SK-N-SH (cell line): ENCODE measurements around the gene C1orf35. TPM values are rescaled to one million over a fixed set of nuclear protein-coding genes. Genes with fewer than 3 reads are reported as not detected.

ENCODE experiments used
- CTCF ChIA-PET: fragments of 300-600, 350-600 bp; formaldehyde crosslinking; extraction: SDS; loops from one replicate; lab custom pipeline; 2021; lab: Yijun Ruan, JAX
- POLR2A ChIA-PET: fragments of 350-600 bp; sonication (Branson Sonifier 250); formaldehyde crosslinking; extraction: SDS; loops from one replicate; lab custom pipeline; 2020; ENCODE audit warnings: antibody characterized with exemption, inconsistent platforms; lab: Yijun Ruan, JAX
- DNase-seq: peaks from one replicate; pipeline ENCODE4 v3.0.0; 2012
- H2AFZ ChIP-seq: fragments of 200-600 bp; sonication (generic); 2 replicates; pipeline ENCODE4 v1.8.1; 2016; ENCODE audit warnings: antibody characterized with exemption, mild to moderate bottlenecking, low read depth
- H3F3A ChIP-seq: fragments of 200-600 bp; sonication (generic); replicated peaks from 2 replicates; pipeline ENCODE3; 2016; ENCODE audit warnings: antibody characterized with exemption, mild to moderate bottlenecking; ENCODE audit not compliant: insufficient read depth
- H3K27ac ChIP-seq, 2 experiments: fragments of 200-500 bp in 1 of 2; fragments of 200-600 bp in 1 of 2; sonication (Bioruptor generic) in 1 of 2; sonication (generic), shearing (Covaris generic) in 1 of 2; 2 replicates each; pipeline versions ENCODE4 v1.5.1 to v1.6.1; 2014 to 2016; ENCODE audit warnings: low read depth in 2 of 2, inconsistent platforms in 1 of 2, low read length in 1 of 2, mild to moderate bottlenecking in 1 of 2, mixed read lengths in 1 of 2
- H3K27me3 ChIP-seq: fragments of 200-600 bp; sonication (generic), shearing (Covaris generic); 2 replicates; pipeline ENCODE4 v1.6.1; 2016; ENCODE audit warnings: mixed run types; ENCODE audit not compliant: insufficient read depth
- H3K36me3 ChIP-seq, 2 experiments: fragments of 200-500 bp in 1 of 2; fragments of 200-600 bp in 1 of 2; sonication (Bioruptor generic) in 1 of 2; sonication (generic) in 1 of 2; replicated peaks in 1 of 2; 2 replicates each; pipeline versions ENCODE3 to v1.5.1; 2014 to 2016; ENCODE audit warnings: low read length in 1 of 2, mild to moderate bottlenecking in 1 of 2; ENCODE audit not compliant: insufficient read depth in 2 of 2, control insufficient read depth in 1 of 2
- H3K4me1 ChIP-seq, 2 experiments: fragments of 200-500 bp in 1 of 2; fragments of 200-600 bp in 1 of 2; sonication (Bioruptor generic) in 1 of 2; sonication (generic), shearing (Covaris generic) in 1 of 2; 2 replicates each; pipeline versions ENCODE4 v1.5.1 to v1.6.1; 2014 to 2016; ENCODE audit warnings: low read depth in 1 of 2, low read length in 1 of 2, mixed run types in 1 of 2; ENCODE audit not compliant: insufficient read depth in 2 of 2, control insufficient read depth in 1 of 2
- H3K4me2 ChIP-seq: fragments of 200-600 bp; sonication (generic), shearing (Covaris generic); 2 replicates; pipeline ENCODE4 v1.6.1; 2017; ENCODE audit warnings: mixed run types
- H3K4me3 ChIP-seq, 2 experiments: fragments of 200-500 bp in 1 of 2; fragments of 200-600 bp in 1 of 2; sonication (Bioruptor generic) in 1 of 2; sonication (generic), shearing (Covaris generic) in 1 of 2; 2 replicates each; pipeline versions ENCODE4 v1.5.1 to v1.8.1; 2014 to 2016; ENCODE audit warnings: low read depth in 2 of 2, inconsistent platforms in 1 of 2, low read length in 1 of 2, mild to moderate bottlenecking in 1 of 2, mixed read lengths in 1 of 2, moderate library complexity in 1 of 2
- H3K79me2 ChIP-seq: fragments of 200-600 bp; sonication (generic); 2 replicates; pipeline ENCODE4 v1.8.1; 2017; ENCODE audit warnings: mild to moderate bottlenecking; ENCODE audit not compliant: insufficient read depth
- H3K9ac ChIP-seq: fragments of 200-600 bp; sonication (generic); 2 replicates; pipeline ENCODE4 v1.6.1; 2017; ENCODE audit warnings: mixed run types
- H3K9me2 ChIP-seq: fragments of 200-600 bp; sonication (generic); 2 replicates; pipeline ENCODE4 v1.6.1; 2017; ENCODE audit warnings: mixed run types
- H3K9me3 ChIP-seq: fragments of 200-600 bp; sonication (generic); 2 replicates; pipeline ENCODE4 v1.6.1; 2017; ENCODE audit warnings: mixed run types, mild to moderate bottlenecking, moderate library complexity
- H4K20me1 ChIP-seq: fragments of 200-600 bp; sonication (generic); 2 replicates; pipeline ENCODE4 v1.6.1; 2017; ENCODE audit warnings: mild to moderate bottlenecking, mixed run types; ENCODE audit not compliant: insufficient read depth
- CHD2 ChIP-seq: fragments of 150-350 bp; IDR thresholded peaks from 2 replicates; pipeline ENCODE4 v1.6.1; 2018; ENCODE audit warnings: low read length; ENCODE audit not compliant: partially characterized antibody
- EZH2phosphoT487 ChIP-seq: fragments of 200-600 bp; sonication (generic); IDR thresholded peaks from 2 replicates; pipeline ENCODE4 v1.6.1; 2017; ENCODE audit warnings: low read depth, mixed run types, mild to moderate bottlenecking, antibody characterized with exemption, moderate library complexity, borderline replicate concordance
- JUND ChIP-seq: IDR thresholded peaks from 2 replicates; pipeline ENCODE4 v1.4.0; 2012
- MXI1 ChIP-seq: IDR thresholded peaks from 2 replicates; pipeline ENCODE4 v1.6.1; 2012; ENCODE audit warnings: mild to moderate bottlenecking, low read depth, low read length, improper control_type of control experiment
- WGBS: methylation state at CpG from one replicate; pipeline ENCODE4 v1.1.6; 2017; ENCODE audit warnings: low lambda C conversion rate; 5-methylcytosine and 5-hydroxymethylcytosine counted together
- polyA plus RNA-seq, 3 experiments: library from polyadenylated mRNA; depleted of rRNA; stranded (reverse); fragments of >200 nt; gene quantifications; 2 replicates each; pipeline ENCODE4 v1.2.3, GENCODE V29; 2012
- TF ChIP-seq, protein P1 (sequence below): IDR thresholded peaks from 2 replicates; pipeline ENCODE4 v1.6.1; 2012; ENCODE audit warnings: mild to moderate bottlenecking, low read depth, low read length, moderate library complexity
- TF ChIP-seq, protein P2 (sequence below): IDR thresholded peaks from 2 replicates; pipeline ENCODE4 v1.4.0; 2012; ENCODE audit warnings: low read depth, borderline replicate concordance
- TF ChIP-seq, protein P3 (sequence below): IDR thresholded peaks from 2 replicates; pipeline ENCODE4 v1.4.0; 2012; ENCODE audit warnings: low read depth, borderline replicate concordance
- TF ChIP-seq, protein P4 (sequence below): fragments of 200-600 bp; sonication (generic); IDR thresholded peaks from 2 replicates; pipeline ENCODE4 v1.6.1; 2017; ENCODE audit warnings: antibody characterized with exemption, mild to moderate bottlenecking, moderate library complexity

C1orf35 gene
- polyA plus RNA-seq, 1 of the 3 experiments (the other 2 are of a cell fraction), result 42.9 TPM

DNA sequence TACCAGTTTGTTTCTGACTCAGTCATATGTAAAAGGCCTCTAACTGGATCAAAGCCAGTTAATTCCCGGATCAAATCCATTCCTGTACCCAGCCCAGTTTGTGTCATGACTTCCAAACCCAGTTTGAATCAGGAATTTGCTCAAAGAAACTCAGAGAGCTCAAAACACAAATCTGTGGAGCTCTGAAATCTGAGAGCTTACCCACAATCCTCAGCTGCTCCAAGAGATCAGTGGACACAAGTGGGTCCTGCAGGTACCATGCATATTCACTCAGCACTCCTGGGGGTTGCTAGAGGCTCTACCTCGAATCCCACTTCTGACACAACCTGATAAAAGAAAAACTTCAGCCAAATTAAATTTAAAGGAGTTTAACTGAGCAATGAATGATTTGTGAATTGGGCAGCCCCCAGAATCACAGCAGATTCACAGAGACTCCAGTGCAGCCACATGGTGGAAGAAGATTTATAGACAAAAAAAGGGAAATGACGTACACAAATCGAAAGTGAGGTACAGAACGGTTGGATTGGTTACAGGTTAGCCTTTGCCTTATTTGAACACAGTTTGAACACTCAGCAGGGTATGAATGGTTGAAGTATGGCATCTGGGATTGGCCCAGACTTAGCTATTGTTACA, 17.8 kb upstream of the C1orf35 start:
- Histone ChIP-seq H2AFZ (no peak overlapping the region), H3F3A (peaks cover 3% of the 10 kb centered on the region), H3K4me3 (no peak overlapping the region), H3K9me3 (peaks cover 13% of the 10 kb centered on the region), H3K9ac (no peak overlapping the region), H3K4me2 (no peak overlapping the region), H4K20me1 (no peaks in the 10 kb centered on the region), H3K36me3 (no peaks in the 10 kb centered on the region), H3K79me2 (no peaks in the 10 kb centered on the region), H3K27me3 (no peaks in the 10 kb centered on the region), H3K9me2 (no peaks in the 10 kb centered on the region), H3K27ac (no peak overlapping the region), H3K4me1 (no peaks in the 10 kb centered on the region)
- ChIA-PET CTCF (interaction anchor here (0.7 to 6.1 kb wide), 3 partner anchors 11 to 45 kb away, joined by 3 to 36 read pairs (median 3); partner anchors contain the start of gene IBA57), POLR2A (no interaction called here)
- 62% methylated on average over 5 of the region's 5 CpGs for whole genome bisulfite sequencing
- no peak for DNase-seq
- TF ChIP-seq, protein P1, sequence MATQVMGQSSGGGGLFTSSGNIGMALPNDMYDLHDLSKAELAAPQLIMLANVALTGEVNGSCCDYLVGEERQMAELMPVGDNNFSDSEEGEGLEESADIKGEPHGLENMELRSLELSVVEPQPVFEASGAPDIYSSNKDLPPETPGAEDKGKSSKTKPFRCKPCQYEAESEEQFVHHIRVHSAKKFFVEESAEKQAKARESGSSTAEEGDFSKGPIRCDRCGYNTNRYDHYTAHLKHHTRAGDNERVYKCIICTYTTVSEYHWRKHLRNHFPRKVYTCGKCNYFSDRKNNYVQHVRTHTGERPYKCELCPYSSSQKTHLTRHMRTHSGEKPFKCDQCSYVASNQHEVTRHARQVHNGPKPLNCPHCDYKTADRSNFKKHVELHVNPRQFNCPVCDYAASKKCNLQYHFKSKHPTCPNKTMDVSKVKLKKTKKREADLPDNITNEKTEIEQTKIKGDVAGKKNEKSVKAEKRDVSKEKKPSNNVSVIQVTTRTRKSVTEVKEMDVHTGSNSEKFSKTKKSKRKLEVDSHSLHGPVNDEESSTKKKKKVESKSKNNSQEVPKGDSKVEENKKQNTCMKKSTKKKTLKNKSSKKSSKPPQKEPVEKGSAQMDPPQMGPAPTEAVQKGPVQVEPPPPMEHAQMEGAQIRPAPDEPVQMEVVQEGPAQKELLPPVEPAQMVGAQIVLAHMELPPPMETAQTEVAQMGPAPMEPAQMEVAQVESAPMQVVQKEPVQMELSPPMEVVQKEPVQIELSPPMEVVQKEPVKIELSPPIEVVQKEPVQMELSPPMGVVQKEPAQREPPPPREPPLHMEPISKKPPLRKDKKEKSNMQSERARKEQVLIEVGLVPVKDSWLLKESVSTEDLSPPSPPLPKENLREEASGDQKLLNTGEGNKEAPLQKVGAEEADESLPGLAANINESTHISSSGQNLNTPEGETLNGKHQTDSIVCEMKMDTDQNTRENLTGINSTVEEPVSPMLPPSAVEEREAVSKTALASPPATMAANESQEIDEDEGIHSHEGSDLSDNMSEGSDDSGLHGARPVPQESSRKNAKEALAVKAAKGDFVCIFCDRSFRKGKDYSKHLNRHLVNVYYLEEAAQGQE, result no peak
- TF ChIP-seq, protein P2, sequence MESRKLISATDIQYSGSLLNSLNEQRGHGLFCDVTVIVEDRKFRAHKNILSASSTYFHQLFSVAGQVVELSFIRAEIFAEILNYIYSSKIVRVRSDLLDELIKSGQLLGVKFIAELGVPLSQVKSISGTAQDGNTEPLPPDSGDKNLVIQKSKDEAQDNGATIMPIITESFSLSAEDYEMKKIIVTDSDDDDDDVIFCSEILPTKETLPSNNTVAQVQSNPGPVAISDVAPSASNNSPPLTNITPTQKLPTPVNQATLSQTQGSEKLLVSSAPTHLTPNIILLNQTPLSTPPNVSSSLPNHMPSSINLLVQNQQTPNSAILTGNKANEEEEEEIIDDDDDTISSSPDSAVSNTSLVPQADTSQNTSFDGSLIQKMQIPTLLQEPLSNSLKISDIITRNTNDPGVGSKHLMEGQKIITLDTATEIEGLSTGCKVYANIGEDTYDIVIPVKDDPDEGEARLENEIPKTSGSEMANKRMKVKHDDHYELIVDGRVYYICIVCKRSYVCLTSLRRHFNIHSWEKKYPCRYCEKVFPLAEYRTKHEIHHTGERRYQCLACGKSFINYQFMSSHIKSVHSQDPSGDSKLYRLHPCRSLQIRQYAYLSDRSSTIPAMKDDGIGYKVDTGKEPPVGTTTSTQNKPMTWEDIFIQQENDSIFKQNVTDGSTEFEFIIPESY, result no peak
- TF ChIP-seq, protein P3, sequence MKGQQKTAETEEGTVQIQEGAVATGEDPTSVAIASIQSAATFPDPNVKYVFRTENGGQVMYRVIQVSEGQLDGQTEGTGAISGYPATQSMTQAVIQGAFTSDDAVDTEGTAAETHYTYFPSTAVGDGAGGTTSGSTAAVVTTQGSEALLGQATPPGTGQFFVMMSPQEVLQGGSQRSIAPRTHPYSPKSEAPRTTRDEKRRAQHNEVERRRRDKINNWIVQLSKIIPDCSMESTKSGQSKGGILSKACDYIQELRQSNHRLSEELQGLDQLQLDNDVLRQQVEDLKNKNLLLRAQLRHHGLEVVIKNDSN, result no peak
- no peak for TF ChIP-seq JUND
- no peak for TF ChIP-seq CHD2
- TF ChIP-seq MXI1, result no peak
- TF ChIP-seq, protein P4, sequence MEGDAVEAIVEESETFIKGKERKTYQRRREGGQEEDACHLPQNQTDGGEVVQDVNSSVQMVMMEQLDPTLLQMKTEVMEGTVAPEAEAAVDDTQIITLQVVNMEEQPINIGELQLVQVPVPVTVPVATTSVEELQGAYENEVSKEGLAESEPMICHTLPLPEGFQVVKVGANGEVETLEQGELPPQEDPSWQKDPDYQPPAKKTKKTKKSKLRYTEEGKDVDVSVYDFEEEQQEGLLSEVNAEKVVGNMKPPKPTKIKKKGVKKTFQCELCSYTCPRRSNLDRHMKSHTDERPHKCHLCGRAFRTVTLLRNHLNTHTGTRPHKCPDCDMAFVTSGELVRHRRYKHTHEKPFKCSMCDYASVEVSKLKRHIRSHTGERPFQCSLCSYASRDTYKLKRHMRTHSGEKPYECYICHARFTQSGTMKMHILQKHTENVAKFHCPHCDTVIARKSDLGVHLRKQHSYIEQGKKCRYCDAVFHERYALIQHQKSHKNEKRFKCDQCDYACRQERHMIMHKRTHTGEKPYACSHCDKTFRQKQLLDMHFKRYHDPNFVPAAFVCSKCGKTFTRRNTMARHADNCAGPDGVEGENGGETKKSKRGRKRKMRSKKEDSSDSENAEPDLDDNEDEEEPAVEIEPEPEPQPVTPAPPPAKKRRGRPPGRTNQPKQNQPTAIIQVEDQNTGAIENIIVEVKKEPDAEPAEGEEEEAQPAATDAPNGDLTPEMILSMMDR, result no peak
- no peak for TF ChIP-seq EZH2phosphoT487
